Tibial artery (tissue), 4 donors: ENCODE measurements around the gene DIAPH1.

Experiments used
- DNase-seq, 2 donors: peaks; one replicate each; pipeline ENCODE4 v3.0.0-alpha.2; 2019
- H3K27ac ChIP-seq, 2 donors: fragments of 200-600 bp; sonication (generic) in 1 of 2; 1 replicate in 1 of 2; 2 replicates in 1 of 2; pipeline ENCODE4 v1.5.1; 2018 to 2019; ENCODE audit warnings: mild to moderate bottlenecking in 1 of 2
- H3K27me3 ChIP-seq, 2 donors: fragments of 200-600 bp; sonication (generic) in 1 of 2; one replicate each; pipeline versions ENCODE4 v1.5.1 to v1.6.0; 2016 to 2019
- H3K36me3 ChIP-seq, 3 donors: fragments of 200-600 bp; sonication (generic) in 2 of 3; one replicate each; pipeline ENCODE4 v1.5.1; 2016 to 2019; ENCODE audit warnings: mild to moderate bottlenecking in 2 of 3
- H3K4me1 ChIP-seq, 4 donors: fragments of 200-600 bp; sonication (generic) in 2 of 4; 1 replicate in 3 of 4; 2 replicates in 1 of 4; pipeline ENCODE4 v1.5.1; 2016 to 2019
- H3K4me3 ChIP-seq, 2 donors: fragments of 200-600 bp; sonication (generic) in 1 of 2; 1 replicate in 1 of 2; 2 replicates in 1 of 2; pipeline ENCODE4 v1.5.1; 2018 to 2019; ENCODE audit warnings: mild to moderate bottlenecking in 2 of 2
- H3K9me3 ChIP-seq, 3 donors: fragments of 200-600 bp; sonication (generic) in 1 of 3; one replicate each; pipeline ENCODE4 v1.5.1; 2016 to 2019
- intact Hi-C: fragments of 100-400 bp; cut with DNase I; formaldehyde crosslinking; loops from one replicate; pipeline ENCODE4 v1.15.0; 2023; ENCODE audit warnings: low total_unique reads
- TF ChIP-seq, protein P1 (sequence below), 2 experiments: fragments of 200-600 bp in 1 of 2; fragments of 450-650 bp in 1 of 2; IDR thresholded peaks; one replicate each; pipeline ENCODE4 v1.5.1; 2017 to 2019; ENCODE audit warnings: antibody characterized with exemption in 2 of 2, mild to moderate bottlenecking in 1 of 2, moderate library complexity in 1 of 2

Gene DIAPH1

GRCh38 chr5:141547921-141548320, 70.9 kb downstream of the DIAPH1 start:
- H3K4me3 ChIP-seq = no peak overlapping the region
- intact Hi-C loops = no loop called here
- no peak for DNase-seq
- H3K36me3 ChIP-seq = peaks cover 44 to 59% (median 49%) of the 10 kb centered on the region in 3 donors
- H3K27ac ChIP-seq = no peak overlapping the region
- H3K4me1 ChIP-seq = no peaks in the 10 kb centered on the region
- peaks cover 0 to 30% (median 24%) of the 10 kb centered on the region in 3 donors for H3K9me3 ChIP-seq
- no peaks in the 10 kb centered on the region for H3K27me3 ChIP-seq
- TF ChIP-seq, protein P1, sequence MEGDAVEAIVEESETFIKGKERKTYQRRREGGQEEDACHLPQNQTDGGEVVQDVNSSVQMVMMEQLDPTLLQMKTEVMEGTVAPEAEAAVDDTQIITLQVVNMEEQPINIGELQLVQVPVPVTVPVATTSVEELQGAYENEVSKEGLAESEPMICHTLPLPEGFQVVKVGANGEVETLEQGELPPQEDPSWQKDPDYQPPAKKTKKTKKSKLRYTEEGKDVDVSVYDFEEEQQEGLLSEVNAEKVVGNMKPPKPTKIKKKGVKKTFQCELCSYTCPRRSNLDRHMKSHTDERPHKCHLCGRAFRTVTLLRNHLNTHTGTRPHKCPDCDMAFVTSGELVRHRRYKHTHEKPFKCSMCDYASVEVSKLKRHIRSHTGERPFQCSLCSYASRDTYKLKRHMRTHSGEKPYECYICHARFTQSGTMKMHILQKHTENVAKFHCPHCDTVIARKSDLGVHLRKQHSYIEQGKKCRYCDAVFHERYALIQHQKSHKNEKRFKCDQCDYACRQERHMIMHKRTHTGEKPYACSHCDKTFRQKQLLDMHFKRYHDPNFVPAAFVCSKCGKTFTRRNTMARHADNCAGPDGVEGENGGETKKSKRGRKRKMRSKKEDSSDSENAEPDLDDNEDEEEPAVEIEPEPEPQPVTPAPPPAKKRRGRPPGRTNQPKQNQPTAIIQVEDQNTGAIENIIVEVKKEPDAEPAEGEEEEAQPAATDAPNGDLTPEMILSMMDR (IDR thresholded peaks at IDR 0.05) = no peak

- no peak overlapping the region for H3K27ac ChIP-seq
- intact Hi-C loops = no loop called here
- H3K36me3 ChIP-seq = peaks cover 44 to 59% (median 49%) of the 10 kb centered on the region in 3 donors
- no peak for DNase-seq
- H3K4me3 ChIP-seq = no peak overlapping the region
- H3K27me3 ChIP-seq = no peaks in the 10 kb centered on the region
- H3K9me3 ChIP-seq = peaks cover 0 to 30% (median 24%) of the 10 kb centered on the region in 3 donors
- TF ChIP-seq, protein P1 (IDR thresholded peaks at IDR 0.05) = no peak
- H3K4me1 ChIP-seq = no peaks in the 10 kb centered on the region
Measured at GRCh38 chr5:141547488-141547887, 71.3 kb downstream of the DIAPH1 start.

DNA sequence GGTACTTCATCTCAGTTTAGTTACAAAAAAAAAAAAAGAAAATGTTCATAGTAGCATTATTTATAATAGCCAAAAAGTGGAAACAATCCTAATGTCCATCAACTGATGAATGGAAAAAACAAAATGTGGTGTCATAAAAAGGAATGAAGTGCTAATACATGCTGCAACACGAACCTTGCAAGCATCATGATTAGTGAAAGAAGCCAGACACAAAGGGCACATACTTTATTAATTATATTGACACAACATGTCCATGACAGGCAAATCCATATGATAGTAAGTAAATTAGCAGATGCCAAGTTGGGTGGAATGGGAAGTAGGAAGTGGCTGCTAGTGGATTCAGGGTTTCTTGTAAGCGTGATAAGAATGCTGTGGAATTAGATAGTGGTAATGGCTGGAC, 75.7 kb downstream of the DIAPH1 start:
- peaks cover 0 to 24% (median 15%) of the 10 kb centered on the region in 3 donors for H3K9me3 ChIP-seq
- TF ChIP-seq, protein P1 (IDR thresholded peaks at IDR 0.05) = no peak
- peaks cover 38 to 51% (median 41%) of the 10 kb centered on the region in 3 donors for H3K36me3 ChIP-seq
- no peaks in the 10 kb centered on the region for H3K4me1 ChIP-seq
- H3K4me3 ChIP-seq = no peak overlapping the region
- intact Hi-C loops = no loop called here
- no peak for DNase-seq
- no peaks in the 10 kb centered on the region for H3K27me3 ChIP-seq
- H3K27ac ChIP-seq = no peak overlapping the region

- H3K27ac ChIP-seq = no peak overlapping the region
- no peaks in the 10 kb centered on the region for H3K27me3 ChIP-seq
- no peak overlapping the region for H3K4me3 ChIP-seq
- peaks cover 0 to 3% (median 0%) of the 10 kb centered on the region in 4 donors for H3K4me1 ChIP-seq
- H3K36me3 ChIP-seq = peaks cover 11 to 34% (median 34%) of the 10 kb centered on the region in 3 donors
- TF ChIP-seq, protein P1 (IDR thresholded peaks at IDR 0.05) = no peak
- no peak for DNase-seq
- no peaks in the 10 kb centered on the region for H3K9me3 ChIP-seq
- intact Hi-C loops = no loop called here
Measured at GRCh38 chr5:141534492-141535213, 84.1 kb downstream of the DIAPH1 start.

GRCh38 chr5:141533897-141534296, 84.9 kb downstream of the DIAPH1 start:
- intact Hi-C loops = no loop called here
- TF ChIP-seq, protein P1 (IDR thresholded peaks at IDR 0.05) = no peak

More at GRCh38 chr5:141533897-141534296, 84.9 kb downstream of the DIAPH1 start:
- no peak overlapping the region for H3K27ac ChIP-seq
- H3K9me3 ChIP-seq = no peaks in the 10 kb centered on the region
- peaks cover 0 to 10% (median 0%) of the 10 kb centered on the region in 4 donors for H3K4me1 ChIP-seq
- peaks cover 19 to 39% (median 34%) of the 10 kb centered on the region in 3 donors for H3K36me3 ChIP-seq
- H3K4me3 ChIP-seq = no peak overlapping the region
- DNase-seq = no peak
- H3K27me3 ChIP-seq = no peaks in the 10 kb centered on the region
